Left cardiac atrium (tissue), 4 donors: ENCODE data around the gene FRMD4A. TPM values are rescaled to one million over a fixed set of nuclear protein-coding genes. Genes with fewer than 3 reads are reported as not detected.
A peak's percentile ranks its signal among the peaks of the same experiment; 100 is the strongest.

Experiments used
- ATAC-seq, 2 donors: fragments of 200-7000 bp; cut with Tn5 transposase; one replicate each; pipeline ENCODE4 v1.9.1; 2020; ENCODE audit warnings: mild to moderate bottlenecking in 2 of 2, moderate library complexity in 2 of 2
- DNase-seq: peaks from one replicate; pipeline ENCODE4 v3.0.0-alpha.2; 2020
- intact Hi-C, 2 donors: fragments of 100-400 bp; cut with DNase I; formaldehyde crosslinking; loops; one replicate each; pipeline versions ENCODE4 v1.14.1 to v1.15.1; 2022 to 2023
- total RNA-seq, 2 donors: library from RNA; stranded (reverse); fragmentation: NEBNext Ultra II Directional; extraction: Animal tissue kit (Norgen Biotek cat#: 25700); gene quantifications; one replicate each; pipeline ENCODE4 v1.2.1, GENCODE V29; 2021
- donor health status: DM: no; HTN: yes; CAD: no.
- donor health status: DM: no; HTN: yes; CAD: no; lungs with severe emphysema.
- donor health status: DM: yes; HTN: yes; CAD: no.
- donor health status: Dilated cardiomyopathy.

FRMD4A gene
- total RNA-seq, 2 donors from 2014 or later: 39.0 to 44.2 TPM

DNA sequence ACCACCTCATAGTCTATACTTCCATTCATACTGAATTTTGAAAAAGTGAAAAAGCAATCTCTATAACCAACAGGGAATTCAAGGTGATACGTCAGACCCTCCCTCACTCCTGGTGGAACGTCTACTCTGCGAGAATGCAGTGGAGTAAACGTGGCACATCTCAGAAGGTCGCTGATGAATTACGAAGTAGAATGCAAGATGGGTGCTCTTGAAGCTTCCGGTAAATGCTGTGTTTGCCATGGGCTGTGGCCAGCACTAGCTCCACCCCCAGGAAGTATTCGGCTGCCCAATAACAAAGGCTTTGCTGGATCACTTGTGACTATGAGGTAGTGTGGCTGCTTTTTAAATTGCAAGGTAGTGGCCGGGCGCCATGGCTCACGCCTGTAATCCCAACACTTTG is 517.9 kb downstream of the FRMD4A start:
- intact Hi-C loops: no loop called here

DNA sequence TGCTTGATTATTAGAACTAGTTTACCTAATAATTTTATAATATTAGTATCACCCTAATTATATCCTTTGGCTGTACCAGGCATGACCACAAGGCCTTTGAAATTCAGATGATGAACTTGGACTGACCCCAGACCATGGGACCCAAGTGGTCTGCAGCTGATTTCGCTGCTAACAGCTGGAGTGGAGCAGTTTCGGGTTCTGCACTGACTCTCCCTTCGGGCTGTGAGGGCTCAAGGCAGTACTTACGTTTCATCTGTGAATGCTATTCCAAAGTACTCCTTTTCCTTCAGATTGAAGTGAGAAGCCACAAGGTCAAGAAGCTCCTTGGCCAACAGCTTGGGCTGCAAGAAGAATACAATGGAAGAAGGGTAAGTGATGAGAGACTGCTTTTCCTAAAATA is 520.2 kb downstream of the FRMD4A start:
- DNase-seq: no peak
- intact Hi-C loops: no loop called here
- ATAC-seq: no peak

More for the DNA sequence above, 517.9 kb downstream of the FRMD4A start:
- DNase-seq (no peak), ATAC-seq (no peak)

DNA sequence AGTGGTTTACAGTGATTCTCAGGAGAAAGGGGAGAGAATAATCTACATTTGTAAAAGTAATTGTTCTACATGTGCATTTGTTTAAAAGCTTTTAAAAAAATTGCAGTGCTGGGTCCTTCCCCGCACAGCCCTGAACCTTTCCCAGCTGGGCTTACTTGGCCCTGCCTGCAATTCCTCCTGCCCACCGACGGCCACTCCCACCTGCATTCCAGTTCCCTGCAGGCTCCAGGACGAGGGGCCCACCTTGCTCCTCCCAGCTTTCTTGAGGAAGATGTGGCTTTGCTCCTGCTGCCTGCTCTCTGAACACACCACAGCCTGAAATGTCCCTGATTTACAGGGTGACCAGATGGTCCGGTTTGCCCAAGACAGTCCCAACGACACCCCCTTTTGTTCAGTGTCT is 521.3 kb downstream of the FRMD4A start:
- no peak for ATAC-seq
- intact Hi-C loops: no loop called here
- DNase-seq: no peak

DNA sequence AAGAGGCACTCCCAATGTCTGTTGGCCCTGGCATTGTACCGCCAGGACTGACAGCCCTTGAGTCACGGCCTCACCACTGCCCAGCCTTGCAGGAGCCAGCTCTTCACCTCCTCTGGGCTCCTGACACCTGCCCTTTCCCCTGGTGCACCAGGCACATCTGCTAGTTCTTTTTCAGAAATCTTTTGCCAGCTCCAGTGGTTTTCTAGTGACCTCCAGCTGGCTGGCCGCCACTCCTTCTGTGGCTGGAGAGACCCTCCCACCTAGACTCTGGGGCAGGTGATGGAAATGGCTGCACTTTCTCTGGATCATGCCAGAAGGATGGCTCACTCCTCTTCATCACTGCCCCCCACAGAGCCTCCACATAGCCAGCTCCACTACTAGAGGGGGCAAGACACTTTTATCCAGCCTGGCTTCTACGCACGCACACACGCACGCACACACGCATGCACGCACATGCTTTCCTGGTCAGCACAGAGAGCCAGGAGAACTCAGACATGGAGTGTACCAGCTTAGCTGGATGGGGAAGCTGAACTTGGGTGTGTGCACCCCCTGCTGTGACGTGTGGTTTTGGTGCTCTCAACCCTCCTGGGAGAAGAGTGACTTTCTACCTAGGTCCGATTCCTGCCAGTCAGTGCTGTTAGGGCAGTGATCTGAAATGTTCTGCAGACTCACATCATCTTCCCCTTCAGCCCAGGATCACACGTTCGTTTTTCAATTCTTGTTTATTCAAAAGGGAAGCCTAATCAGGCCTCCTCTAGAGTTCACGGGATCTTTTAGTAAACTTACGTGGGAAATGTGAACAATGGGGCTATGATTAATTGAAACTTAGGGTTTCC is 522.0 kb downstream of the FRMD4A start:
- ATAC-seq: peak in 1 of 2 donors; percentile 20
- no peak for DNase-seq
- intact Hi-C loops: no loop called here

DNA sequence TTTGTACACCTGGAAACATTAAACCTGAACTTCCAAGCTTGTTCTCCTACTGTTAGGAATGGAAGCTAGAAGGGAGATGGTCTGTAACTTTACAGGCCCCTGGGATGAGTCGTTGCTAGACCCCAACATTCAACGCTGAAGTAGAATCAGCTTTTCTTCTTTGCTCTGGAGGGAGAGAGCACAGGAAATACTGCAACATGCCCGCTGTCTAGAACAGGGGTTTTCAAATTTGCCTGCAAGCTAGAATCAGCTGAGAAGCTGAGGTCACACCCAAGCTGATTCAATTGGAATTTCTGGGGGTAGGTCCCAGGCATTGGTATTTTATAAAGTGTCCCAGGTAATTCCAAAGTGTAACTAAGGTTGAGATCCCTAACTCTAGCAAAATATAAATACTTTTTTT is 524.3 kb downstream of the FRMD4A start:
- ATAC-seq (no peak), DNase-seq (no peak)
- intact Hi-C loops: no loop called here

DNA sequence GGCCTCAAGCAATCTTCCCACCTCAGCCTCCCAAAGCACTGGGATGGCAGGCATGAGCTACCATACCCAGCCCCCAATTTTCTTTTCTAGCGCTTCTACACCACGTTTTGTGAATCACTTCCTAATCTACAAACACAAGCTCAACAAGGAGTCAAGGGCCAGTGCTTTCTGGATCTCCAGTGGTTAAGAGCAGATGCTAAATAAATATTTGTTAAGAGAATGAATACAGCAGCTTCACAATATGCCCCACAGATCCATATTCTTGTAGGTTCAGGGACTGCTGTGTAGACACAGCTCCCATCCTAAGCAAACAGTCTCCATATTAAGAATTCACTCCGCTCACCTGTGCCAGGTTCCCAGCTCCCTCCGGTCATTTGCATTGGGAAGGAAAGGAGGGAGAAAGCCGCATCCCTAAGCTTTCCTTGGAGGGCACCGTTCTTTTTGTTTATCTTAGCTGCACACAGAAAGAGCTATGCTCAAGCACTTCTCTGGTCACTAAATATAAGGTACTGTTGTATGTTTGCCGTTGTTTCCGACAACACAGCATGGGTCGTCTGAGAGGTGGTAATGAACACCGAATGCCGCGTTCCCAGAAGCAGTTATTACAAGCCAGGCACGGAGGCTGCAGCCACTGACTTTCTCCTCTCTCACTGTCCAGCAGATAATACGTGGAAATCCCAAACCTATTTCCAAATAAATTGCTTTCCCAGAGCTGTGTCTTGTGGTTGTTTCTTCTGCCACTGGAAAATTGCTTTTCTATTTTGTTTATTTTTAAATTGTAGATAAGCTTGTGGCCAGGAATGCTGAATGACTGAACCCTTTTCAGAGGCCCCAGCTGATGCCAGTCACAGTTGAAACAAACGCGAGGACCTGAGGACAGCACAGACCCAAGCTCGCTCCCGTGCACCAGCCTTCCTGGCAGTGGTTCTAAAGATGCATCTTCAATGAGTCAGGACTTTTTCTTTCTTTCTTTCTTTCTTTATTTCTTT is 526.9 kb downstream of the FRMD4A start:
- intact Hi-C loops: no loop called here
- DNase-seq (no peak), ATAC-seq (peak; percentile 59 to 70)

DNA sequence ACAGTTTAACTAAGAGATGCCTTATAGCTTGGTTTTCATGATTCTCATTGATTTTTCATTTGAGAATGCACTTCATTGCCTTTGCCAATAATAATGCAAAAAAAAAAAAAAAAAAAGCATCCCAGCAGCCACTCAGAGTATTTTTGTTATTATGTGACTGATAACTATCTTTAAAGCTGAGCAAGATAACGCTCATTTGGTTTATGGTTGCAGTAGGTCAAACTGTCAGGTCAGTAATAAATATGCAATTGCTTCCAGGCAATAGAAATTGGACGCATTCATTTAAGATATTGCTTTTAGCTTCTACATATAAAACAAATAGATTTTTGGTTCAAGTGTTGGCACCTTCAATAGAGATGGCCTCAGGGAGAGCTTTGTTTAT is 528.8 kb downstream of the FRMD4A start:
- intact Hi-C loops: no loop called here
- DNase-seq (no peak), ATAC-seq (no peak)

DNA sequence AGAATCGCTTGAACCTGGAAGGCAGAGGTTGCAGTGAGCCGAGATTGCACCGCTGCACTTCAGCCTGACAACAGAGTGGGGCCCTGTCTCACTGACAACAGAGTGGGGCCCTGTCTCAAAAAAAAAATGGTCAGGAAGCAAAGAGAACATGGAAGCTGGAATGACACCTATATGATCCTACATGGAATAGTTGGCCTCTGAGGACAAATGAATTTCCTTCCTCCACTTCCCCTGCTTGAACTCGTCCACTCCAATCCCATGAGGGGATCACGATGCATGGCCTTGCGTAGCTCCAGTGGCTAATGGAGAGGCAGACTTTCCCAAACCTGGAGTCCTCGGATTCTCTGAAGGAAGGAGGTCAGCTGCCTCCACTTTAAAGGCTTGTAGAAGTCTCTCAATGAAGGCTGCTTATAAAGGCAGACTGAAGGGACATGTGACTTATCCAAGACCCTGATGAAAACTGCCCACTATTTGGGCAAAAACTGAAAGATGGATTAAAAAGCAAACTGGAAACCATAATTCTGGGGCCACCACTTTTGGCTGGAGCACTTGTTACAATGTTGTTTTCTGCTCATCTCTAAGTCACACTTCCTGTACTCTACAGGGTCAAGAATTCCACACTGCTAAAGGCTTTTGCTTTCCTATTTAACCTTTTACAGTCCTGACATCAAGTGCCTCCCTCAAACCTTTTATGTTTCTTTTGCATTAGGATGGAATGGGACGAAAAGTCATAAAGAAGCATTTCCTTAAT is 529.4 kb downstream of the FRMD4A start:
- DNase-seq (no peak), ATAC-seq (no peak)
- intact Hi-C loops: no loop called here

DNA sequence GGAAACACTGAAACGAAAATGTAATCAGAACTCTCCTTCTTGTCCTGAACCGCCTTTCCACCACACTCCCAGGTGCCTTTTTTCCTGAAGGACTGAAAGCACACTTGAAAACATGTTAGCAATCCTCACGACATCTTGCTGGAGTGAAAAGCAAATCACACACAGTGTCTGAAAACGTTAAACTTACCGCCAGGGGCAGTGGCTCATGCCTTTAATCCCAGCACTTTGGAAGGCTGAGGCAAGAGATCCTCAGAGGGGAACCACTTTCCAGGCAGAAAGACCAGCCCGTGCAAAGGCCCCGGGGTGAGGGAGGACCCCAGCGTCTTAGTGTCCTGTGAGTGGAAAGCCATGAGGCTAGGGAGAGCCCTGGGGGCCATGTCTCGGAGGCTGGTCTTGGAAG is 533.6 kb downstream of the FRMD4A start:
- intact Hi-C loops: no loop called here
- DNase-seq (no peak), ATAC-seq (no peak)

DNA sequence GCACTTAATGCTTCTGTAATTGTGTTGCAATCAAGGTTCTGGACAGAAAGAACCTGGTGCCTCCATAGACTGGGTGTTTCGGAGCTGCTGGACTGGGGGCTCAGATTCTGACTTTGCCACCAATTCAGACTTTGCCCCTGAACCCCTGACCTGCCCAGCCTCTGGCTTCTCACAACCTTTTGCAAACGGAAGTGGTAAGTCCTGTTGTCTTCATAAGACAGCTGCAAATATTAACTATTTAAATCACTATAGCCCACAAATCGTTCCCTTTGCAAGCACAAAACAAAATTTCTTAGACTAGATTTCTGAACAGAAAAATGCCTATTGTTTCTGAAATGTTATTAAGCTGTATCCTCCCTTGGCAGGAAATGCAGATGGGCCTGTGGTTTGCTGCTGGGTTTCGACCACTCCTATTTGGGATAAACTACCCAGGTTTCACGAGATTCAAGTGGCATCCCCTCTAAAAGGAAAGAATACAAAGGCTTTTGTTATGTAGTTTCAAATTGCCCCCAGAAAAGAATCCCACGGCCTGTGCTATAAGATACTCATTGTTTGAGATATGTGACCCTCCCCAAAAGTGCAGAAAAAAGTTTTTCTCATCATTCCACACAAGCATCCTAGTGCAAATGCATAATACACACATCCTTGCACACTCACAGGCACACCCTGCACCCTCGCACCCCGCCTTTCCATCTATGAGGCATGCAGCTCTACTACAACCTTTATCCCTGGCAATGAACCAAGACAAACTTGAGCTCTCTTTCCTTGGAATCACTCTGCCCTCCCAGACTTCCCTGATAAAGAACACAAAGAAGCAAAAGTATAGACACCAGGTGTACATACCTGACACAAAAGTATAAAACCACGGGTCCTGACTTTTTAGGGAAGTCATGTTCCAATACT is 534.8 kb downstream of the FRMD4A start:
- intact Hi-C loops: no loop called here
- ATAC-seq (no peak), DNase-seq (no peak)

DNA sequence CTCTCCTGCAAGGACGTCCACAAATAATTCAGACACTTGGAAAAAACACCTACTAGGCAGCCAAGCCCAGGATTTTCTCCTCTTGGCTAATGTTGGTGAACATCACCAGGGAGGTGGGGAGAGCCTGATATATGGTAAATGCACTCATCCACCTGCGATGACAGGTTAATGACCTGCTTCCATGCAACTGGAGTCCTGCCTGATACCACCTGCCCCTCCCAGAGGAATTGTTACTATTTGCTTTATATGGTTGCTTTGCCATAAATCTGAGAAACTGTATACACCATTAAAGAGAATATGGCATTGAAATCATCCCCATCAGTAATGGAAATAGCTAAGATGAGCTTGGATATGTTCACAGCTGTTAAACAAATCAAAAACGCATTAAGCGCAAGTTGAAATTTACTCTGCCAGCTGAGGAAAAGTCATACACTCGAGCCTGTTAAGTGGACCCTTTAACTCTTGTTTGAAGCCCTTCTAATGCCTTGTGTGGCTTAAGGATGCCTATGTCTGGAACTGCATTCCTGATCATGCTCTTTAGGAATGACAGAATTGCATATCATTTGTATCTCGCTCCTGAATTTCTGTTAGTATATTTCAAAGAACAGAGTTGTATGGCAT is 535.6 kb downstream of the FRMD4A start:
- no peak for ATAC-seq
- no peak for DNase-seq
- intact Hi-C loops: no loop called here

DNA sequence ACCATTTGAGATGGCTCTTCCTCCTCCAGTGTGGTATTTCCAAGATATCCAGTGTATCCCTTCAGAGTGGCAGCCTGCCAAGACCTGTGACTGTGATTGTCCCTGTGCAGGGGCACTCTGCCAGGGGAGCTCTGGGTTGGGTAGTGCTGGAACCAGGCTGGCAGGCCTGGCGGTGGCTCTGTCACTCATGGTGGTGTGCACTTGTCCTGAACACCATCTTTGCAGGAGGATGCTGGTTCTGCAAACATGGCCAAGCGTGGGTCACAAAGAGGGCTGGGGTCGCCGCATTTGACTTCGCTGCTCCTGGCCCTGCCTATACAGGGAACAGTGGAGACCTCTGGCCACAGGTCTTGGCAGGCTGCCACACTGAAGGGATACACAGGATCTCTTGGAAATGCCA is 538.7 kb downstream of the FRMD4A start:
- ATAC-seq (peak; percentile 57 to 66), DNase-seq (peak; percentile 84)
- intact Hi-C loops: no loop called here

DNA sequence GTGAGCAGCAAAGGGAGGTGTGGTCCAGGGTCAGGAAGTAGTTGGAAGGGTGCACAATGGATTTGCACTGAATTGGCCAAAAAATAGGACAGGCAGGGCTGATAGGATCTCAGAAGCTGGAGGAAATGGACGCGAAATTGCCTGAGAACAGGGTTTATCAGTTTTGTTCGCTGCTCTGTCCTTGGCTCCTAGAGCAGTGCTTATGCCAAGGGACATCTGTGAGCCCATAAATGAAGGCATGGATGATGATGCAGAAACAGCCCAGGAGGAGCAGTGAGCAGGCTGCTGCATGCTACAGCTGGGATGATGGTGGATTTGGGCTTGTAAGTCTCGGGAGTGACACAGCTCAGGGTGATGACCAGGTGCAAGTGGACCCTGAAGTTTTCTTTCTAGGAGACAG is 539.2 kb downstream of the FRMD4A start:
- intact Hi-C loops: no loop called here

DNA sequence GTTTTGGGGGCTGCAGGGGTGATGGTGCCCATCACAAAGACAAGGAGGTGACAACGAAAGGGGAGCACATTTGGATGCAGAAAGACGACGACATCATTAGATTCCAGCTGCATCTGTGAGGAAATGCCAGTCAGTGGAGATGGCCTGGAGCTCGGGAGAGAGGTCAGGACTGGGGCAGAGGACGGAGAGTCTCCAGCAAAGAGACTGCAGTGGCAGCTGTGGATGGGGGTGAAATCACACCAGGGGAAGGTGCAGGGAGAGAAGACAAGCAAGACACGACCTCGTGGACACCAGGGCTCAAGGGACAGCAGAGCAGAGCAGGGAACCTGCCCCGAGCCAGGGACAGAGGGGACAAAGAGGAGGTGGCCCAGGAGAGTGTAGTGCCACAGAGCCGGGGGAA is 540.5 kb downstream of the FRMD4A start:
- DNase-seq (no peak), ATAC-seq (no peak)
- intact Hi-C loops: no loop called here

More for the DNA sequence above, 539.2 kb downstream of the FRMD4A start:
- DNase-seq: no peak
- ATAC-seq: no peak

DNA sequence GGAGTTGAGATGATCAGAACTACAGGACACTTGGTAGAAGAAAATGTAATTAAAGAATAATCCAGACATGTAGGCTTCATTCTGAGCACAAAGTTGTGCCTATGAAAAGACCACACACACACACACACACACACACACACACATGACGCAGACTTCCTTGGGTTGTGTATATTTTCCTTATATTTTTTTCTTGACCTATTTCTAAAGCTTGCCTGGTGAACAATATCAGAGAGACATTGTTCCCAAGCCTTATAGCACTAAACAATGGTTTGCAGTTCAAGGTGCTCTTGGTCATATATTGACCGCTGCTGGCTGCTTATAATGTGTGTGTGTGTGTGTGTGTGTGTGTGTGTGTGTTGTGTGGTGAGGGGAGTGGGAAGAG is 541.3 kb downstream of the FRMD4A start:
- ATAC-seq: no peak
- intact Hi-C loops: loop anchor here in 1 of 2 donors (5.0 kb wide), 1 partner anchor 303 kb away; no protein-coding TSS in a partner anchor
- no peak for DNase-seq

DNA sequence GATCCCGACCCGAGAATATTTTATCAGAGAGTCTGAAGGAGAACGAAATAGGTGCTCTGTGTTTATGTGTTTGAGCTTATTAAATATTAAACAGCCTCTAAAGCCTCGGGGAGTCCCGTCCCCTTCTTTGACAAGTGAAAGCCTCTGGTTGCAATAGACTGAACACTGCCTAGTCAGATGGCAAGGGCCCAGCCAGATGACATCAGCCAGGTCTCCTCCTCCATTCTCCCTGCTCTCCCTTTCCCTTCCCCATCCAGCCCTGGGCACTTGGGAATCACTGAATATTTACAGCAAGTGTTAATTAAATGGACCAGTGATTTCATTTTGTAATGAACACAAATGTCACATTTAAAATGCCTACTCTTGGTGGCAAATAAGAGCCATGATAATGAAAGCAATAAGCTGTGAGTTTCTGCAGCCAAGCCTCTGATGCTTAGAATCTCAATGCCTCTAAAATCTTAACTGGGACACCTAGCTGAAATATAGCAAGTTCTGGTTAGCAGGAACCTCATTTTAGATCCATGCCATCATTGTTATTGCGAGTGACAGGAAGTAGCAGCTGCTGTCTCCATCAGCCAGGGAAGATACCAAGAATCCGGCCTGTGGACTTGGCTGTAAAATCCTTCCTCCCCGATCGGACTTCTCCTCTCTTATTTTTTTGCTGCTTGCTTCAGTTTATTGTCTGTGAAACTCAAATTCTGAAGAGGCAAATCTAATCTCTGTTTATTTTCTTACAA is 541.8 kb downstream of the FRMD4A start:
- ATAC-seq (peak; percentile 48 to 75), DNase-seq (peak; percentile 70)
- intact Hi-C loops: loop anchor here (1.0 to 5.0 kb wide), 2 partner anchors 303 to 304 kb away; no protein-coding TSS in a partner anchor

DNA sequence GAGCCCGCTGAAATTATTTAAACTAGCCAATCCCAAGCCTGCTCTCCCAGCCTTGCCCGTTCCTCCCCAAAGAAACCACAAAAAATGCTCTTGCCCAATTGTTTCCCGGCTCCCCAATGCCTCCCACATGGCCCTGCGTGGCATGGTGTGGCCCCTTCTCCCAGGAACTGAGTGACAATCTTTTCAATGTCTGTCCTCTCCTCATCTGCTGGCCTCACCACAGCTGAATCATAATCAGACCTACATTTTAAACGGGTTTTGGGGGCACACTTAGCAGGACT is 542.5 kb downstream of the FRMD4A start:
- no peak for DNase-seq
- intact Hi-C loops: loop anchor here (1.0 to 5.0 kb wide), 2 partner anchors 304 to 305 kb away; no protein-coding TSS in a partner anchor
- ATAC-seq: peak in 1 of 2 donors; percentile 1
